Measurements from ENCODE around the gene EPB41L4A. TPM values are rescaled to one million over a fixed set of nuclear protein-coding genes. Genes with fewer than 3 reads are reported as not detected.
A peak's percentile ranks its signal among the peaks of the same experiment; 100 is the strongest.

Gene EPB41L4A
- total and polyA plus RNA-seq, 12 donors, result 4.2 to 26.3 (median 9.5) TPM

DNA sequence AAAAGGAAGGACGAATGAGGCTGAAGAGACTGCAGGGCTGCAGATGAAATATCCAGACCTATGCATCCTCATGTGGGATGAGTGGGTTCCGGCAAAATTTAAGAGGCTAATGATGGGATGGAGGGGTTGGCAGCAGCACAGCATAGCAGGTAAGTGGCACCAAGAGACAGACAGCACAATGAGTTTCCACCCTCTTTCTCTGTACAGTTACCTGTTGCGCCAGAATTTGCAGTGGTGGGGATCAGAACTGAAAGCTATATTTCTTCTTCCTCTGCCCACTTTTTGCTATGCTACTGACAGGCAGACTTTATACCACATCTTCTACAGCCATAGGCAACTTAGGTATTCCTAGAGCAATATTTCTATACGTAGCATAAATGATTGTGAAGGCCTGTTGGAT lies 227.0 kb downstream of the EPB41L4A start:
- no peak overlapping the region for H3K27ac ChIP-seq
- no peak overlapping the region for H3K4me3 ChIP-seq
- H3K4me1 ChIP-seq (replicated peaks in 1 of 2), result peaks cover 0 to 6% of the 10 kb centered on the region in 2 donors
- 89 to 94% (median 92%) methylated on average over 4 of the region's 4 CpGs for WGBS, 4 donors
- no peak for DNase-seq
- TF ChIP-seq, protein P1, sequence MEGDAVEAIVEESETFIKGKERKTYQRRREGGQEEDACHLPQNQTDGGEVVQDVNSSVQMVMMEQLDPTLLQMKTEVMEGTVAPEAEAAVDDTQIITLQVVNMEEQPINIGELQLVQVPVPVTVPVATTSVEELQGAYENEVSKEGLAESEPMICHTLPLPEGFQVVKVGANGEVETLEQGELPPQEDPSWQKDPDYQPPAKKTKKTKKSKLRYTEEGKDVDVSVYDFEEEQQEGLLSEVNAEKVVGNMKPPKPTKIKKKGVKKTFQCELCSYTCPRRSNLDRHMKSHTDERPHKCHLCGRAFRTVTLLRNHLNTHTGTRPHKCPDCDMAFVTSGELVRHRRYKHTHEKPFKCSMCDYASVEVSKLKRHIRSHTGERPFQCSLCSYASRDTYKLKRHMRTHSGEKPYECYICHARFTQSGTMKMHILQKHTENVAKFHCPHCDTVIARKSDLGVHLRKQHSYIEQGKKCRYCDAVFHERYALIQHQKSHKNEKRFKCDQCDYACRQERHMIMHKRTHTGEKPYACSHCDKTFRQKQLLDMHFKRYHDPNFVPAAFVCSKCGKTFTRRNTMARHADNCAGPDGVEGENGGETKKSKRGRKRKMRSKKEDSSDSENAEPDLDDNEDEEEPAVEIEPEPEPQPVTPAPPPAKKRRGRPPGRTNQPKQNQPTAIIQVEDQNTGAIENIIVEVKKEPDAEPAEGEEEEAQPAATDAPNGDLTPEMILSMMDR (IDR thresholded peaks at IDR 0.05), result no peak
- TF ChIP-seq POLR2A (IDR thresholded peaks at IDR 0.05), result no peak
- intact Hi-C loops (cut with DNase I), result no loop called here
- no peaks in the 10 kb centered on the region for H3K36me3 ChIP-seq (replicated peaks in 1 of 2)
- no peaks in the 10 kb centered on the region for H3K27me3 ChIP-seq
- H3K9me3 ChIP-seq (replicated peaks in 1 of 3), result no peaks in the 10 kb centered on the region

DNA sequence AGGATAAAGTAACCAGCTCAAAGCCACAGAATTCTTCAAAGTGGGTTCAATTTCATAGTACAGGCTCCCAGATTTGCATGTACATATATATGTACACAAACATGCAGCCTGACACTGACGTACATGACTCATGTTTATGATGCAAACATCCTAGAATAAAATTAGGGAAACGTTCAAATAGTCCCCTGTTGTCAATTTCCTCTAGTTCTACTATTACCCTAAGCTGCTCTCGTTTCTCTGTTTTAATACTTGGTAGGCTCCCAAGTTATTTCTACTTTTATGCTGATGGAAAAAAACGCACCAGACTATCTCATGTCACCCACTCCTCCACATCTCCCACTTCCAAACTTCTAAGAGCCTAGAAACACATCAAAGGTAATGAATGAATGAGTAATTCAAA lies 229.7 kb downstream of the EPB41L4A start:
- H3K27me3 ChIP-seq, result no peaks in the 10 kb centered on the region
- DNase-seq, result no peak
- no peak overlapping the region for H3K4me3 ChIP-seq
- TF ChIP-seq, protein P1 (IDR thresholded peaks at IDR 0.05), result no peak
- TF ChIP-seq POLR2A (IDR thresholded peaks at IDR 0.05), result no peak
- H3K9me3 ChIP-seq (replicated peaks in 1 of 3), result no peaks in the 10 kb centered on the region
- peaks cover 0 to 6% of the 10 kb centered on the region in 2 donors for H3K4me1 ChIP-seq (replicated peaks in 1 of 2)
- intact Hi-C loops (cut with DNase I), result no loop called here
- WGBS, 4 donors, result 77 to 80% (median 79%) methylated on average over 4 of the region's 4 CpGs
- no peaks in the 10 kb centered on the region for H3K36me3 ChIP-seq (replicated peaks in 1 of 2)
- no peak overlapping the region for H3K27ac ChIP-seq

DNA sequence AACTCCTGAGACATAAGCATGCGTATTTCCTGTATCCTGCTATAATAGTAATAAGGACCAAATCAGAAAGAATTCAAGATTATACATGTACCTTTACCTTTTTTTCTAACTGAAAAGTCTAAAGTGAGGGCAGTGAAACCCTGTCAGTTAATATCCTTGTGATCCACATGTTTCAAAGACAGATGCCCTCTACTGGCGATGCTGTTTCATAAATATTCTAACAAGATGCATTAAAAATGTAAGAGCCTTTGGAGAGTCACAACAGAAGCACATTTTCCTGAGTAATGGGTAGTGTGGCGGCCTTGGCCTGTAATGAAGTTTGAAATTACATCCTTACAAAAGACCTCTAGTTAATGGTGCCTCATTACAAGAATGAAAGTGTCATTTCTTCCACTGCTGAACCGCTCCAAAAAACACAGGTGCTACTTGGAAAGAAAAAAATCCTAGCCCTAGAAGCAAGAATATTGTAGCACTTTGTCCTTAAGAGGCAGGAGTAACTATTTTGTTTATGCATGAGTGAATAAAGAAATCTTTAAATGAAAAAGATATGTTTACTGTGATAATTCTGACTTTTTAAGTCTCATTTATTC lies 232.6 kb downstream of the EPB41L4A start:
- Histone ChIP-seq H3K9me3 (replicated peaks in 1 of 3) (no peaks in the 10 kb centered on the region), H3K36me3 (replicated peaks in 1 of 2) (no peaks in the 10 kb centered on the region), H3K27me3 (no peaks in the 10 kb centered on the region), H3K4me3 (no peak overlapping the region), H3K4me1 (replicated peaks in 1 of 2) (peaks cover 0 to 6% of the 10 kb centered on the region in 2 donors), H3K27ac (no peak overlapping the region)
- TF ChIP-seq POLR2A (IDR thresholded peaks at IDR 0.05), result no peak
- TF ChIP-seq, protein P1 (IDR thresholded peaks at IDR 0.05), result peak; percentile 22 to 51 (median 29)
- WGBS, 4 donors, result 69 to 73% (median 70%) methylated on average over 4 of the region's 4 CpGs
- DNase-seq, result peak in 2 of 7 donors; percentile 17 to 35
- intact Hi-C loops (cut with DNase I), result no loop called here

DNA sequence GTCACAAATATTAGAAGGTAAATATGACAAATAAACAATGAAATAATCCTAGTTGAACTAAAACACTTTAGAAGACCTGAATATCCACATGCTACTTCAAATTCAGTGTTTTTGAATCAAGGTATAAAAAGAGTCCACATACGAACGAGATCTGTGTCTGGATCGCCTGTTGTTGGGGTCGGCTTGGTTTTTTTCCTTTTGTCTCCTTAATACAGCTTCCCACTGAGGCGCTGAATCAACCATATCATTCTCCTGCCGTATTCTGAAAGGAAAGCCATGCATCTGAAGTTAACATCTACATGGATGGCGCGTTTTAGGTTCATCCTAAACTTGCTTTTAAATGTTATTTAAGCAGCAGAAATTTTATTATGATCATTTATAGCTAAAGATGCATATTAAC lies 235.2 kb downstream of the EPB41L4A start:
- no peak for TF ChIP-seq POLR2A (IDR thresholded peaks at IDR 0.05)
- intact Hi-C loops (cut with DNase I), result no loop called here
- Histone ChIP-seq H3K36me3 (replicated peaks in 1 of 2) (no peaks in the 10 kb centered on the region), H3K9me3 (replicated peaks in 1 of 3) (no peaks in the 10 kb centered on the region), H3K27me3 (no peaks in the 10 kb centered on the region), H3K27ac (no peak overlapping the region), H3K4me3 (no peak overlapping the region), H3K4me1 (replicated peaks in 1 of 2) (peaks cover 0 to 6% of the 10 kb centered on the region in 2 donors)
- 89 to 92% (median 92%) methylated on average over 8 of the region's 8 CpGs for WGBS, 4 donors
- no peak for DNase-seq

DNA sequence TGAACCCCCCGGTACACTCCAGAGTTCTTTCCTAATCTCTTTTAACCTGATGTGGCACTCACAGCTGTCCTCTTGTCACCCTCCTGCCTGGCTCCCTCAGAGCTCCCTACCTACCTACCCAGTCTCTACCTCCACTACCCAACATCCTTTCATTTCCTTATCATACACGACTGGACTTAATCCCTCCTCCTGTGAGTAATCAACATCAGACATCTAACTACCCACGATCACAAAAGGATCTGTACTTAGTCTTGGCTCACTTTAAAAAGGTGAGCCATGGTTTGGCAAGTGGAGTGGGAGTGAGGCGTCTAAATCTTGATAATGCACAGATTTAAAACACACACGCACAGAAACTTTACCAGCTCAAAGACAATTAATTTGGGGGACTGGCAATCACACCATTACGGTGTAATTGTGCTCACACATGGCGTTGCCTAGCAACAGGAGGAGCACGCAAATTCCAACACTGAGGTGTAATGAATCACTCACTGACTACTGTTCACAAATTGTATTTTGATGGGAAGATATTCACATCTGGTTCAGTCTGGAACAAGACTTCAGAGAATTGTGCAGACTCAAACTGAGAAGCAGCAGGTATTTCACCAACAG lies 235.9 kb downstream of the EPB41L4A start:
- no peak overlapping the region for H3K27ac ChIP-seq
- no peaks in the 10 kb centered on the region for H3K36me3 ChIP-seq (replicated peaks in 1 of 2)
- DNase-seq, result no peak
- intact Hi-C loops (cut with DNase I), result no loop called here
- H3K4me3 ChIP-seq, result no peak overlapping the region
- no peaks in the 10 kb centered on the region for H3K27me3 ChIP-seq
- no peak for TF ChIP-seq POLR2A (IDR thresholded peaks at IDR 0.05)
- TF ChIP-seq, protein P1 (IDR thresholded peaks at IDR 0.05), result no peak
- WGBS, 4 donors, result 55 to 68% (median 59%) methylated on average over 8 of the region's 8 CpGs
- H3K9me3 ChIP-seq (replicated peaks in 1 of 3), result no peaks in the 10 kb centered on the region
- H3K4me1 ChIP-seq (replicated peaks in 1 of 2), result peaks cover 0 to 6% of the 10 kb centered on the region in 2 donors

All from adrenal gland (tissue), 12 donors.